Neural progenitor cell (in vitro differentiated cells): ENCODE data around the gene TTLL5. TPM values are rescaled to one million over a fixed set of nuclear protein-coding genes. Genes with fewer than 3 reads are reported as not detected.

Experiments used
- DNase-seq: peaks from one replicate; pipeline ENCODE4 v3.0.0-alpha.2; 2016; ENCODE audit warnings: low spot score
- H2AFZ ChIP-seq: fragments of 200-600 bp; sonication (generic); replicated peaks from 2 replicates; pipeline ENCODE4 v1.6.1; 2016; ENCODE audit warnings: antibody characterized with exemption
- H3F3A ChIP-seq: fragments of 200-600 bp; sonication (generic); 2 replicates; pipeline ENCODE4 v1.6.1; 2016; ENCODE audit warnings: antibody characterized with exemption, low read depth
- H3K27ac ChIP-seq: fragments of 200-600 bp; sonication (generic); 2 replicates; pipeline ENCODE4 v1.5.1; 2016; ENCODE audit warnings: mild to moderate bottlenecking
- H3K27me3 ChIP-seq: fragments of 200-600 bp; sonication (generic); 2 replicates; pipeline ENCODE4 v1.6.1; 2016; ENCODE audit warnings: mild to moderate bottlenecking, moderate library complexity
- H3K36me3 ChIP-seq: fragments of 200-600 bp; sonication (generic); 2 replicates; pipeline ENCODE4 v1.5.1; 2016
- H3K4me1 ChIP-seq: fragments of 200-600 bp; sonication (generic); 2 replicates; pipeline ENCODE4 v1.6.1; 2016; ENCODE audit warnings: mixed run types
- H3K4me2 ChIP-seq: fragments of 200-600 bp; sonication (generic); 2 replicates; pipeline ENCODE4 v1.6.1; 2016
- H3K4me3 ChIP-seq: fragments of 200-600 bp; sonication (generic); 2 replicates; pipeline ENCODE4 v1.5.1; 2016
- H3K79me2 ChIP-seq: fragments of 200-600 bp; sonication (generic); 2 replicates; pipeline ENCODE4 v1.6.1; 2016; ENCODE audit warnings: low read depth
- H3K9ac ChIP-seq: fragments of 200-600 bp; sonication (generic); 2 replicates; pipeline ENCODE4 v1.6.1; 2016
- H3K9me3 ChIP-seq: fragments of 200-600 bp; sonication (generic); 2 replicates; pipeline ENCODE4 v1.5.1; 2016; ENCODE audit warnings: low read depth
- H4K20me1 ChIP-seq: fragments of 200-600 bp; sonication (generic); 2 replicates; pipeline ENCODE4 v1.6.1; 2016; ENCODE audit warnings: low read depth
- H3K27ac Mint-ChIP-seq: 3 replicates; pipeline ENCODE4 v1.8.0; 2021; ENCODE audit warnings: mixed read lengths
- H3K27me3 Mint-ChIP-seq: 2 replicates; pipeline ENCODE4 v1.8.0; 2022; ENCODE audit warnings: low read depth, mild to moderate bottlenecking, inconsistent platforms, moderate library complexity, mixed read lengths; ENCODE audit not compliant: insufficient read depth
- H3K36me3 Mint-ChIP-seq: 3 replicates; pipeline ENCODE4 v1.8.0; 2021; ENCODE audit warnings: mixed read lengths
- H3K4me1 Mint-ChIP-seq: 3 replicates; pipeline ENCODE4 v1.8.0; 2021; ENCODE audit warnings: mixed read lengths
- H3K4me3 Mint-ChIP-seq: 3 replicates; pipeline ENCODE4 v1.8.0; 2021; ENCODE audit warnings: mild to moderate bottlenecking, moderate library complexity, mixed read lengths
- H3K9me3 Mint-ChIP-seq: 3 replicates; pipeline ENCODE4 v1.8.0; 2020; ENCODE audit warnings: mixed read lengths
- EZH2 ChIP-seq: fragments of 200-600 bp; sonication (generic); IDR thresholded peaks from 2 replicates; pipeline ENCODE4 v1.6.1; 2017; ENCODE audit warnings: antibody characterized with exemption, mild to moderate bottlenecking, moderate library complexity
- EZH2phosphoT487 ChIP-seq: fragments of 200-600 bp; sonication (generic); IDR thresholded peaks from 2 replicates; pipeline ENCODE4 v1.6.1; 2017; ENCODE audit warnings: antibody characterized with exemption
- total RNA-seq: library from RNA; depleted of rRNA; stranded (reverse); fragments of >200 nt; gene quantifications from 2 replicates; pipeline ENCODE4 v1.2.3, GENCODE V29; 2015; ENCODE audit warnings: low replicate concordance
- TF ChIP-seq, protein P1 (sequence below): fragments of 200-600 bp; sonication (generic); IDR thresholded peaks from 2 replicates; pipeline ENCODE4 v1.5.1; 2017; ENCODE audit warnings: antibody characterized with exemption, mild to moderate bottlenecking

TTLL5 gene
- total RNA-seq, 1 donor from 2014 or later: 61.4 TPM

DNA sequence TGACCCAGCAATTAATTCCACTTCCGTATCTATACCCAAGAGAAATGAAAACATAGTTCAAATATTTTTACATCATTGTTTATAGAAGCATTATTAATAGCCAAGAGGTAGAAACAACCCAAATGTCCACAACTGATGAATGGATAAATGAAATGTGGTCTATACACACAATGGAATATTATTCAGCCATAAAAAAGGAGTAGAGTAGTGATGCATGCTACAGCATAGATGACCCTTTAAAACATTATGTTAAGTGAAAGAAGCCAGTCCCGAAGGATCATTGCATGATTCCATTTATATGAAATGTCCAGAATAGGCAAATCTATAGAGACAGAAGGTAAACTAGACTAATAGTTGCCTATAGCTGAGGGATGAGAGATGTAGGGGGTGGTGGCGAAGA lies 291.4 kb downstream of the TTLL5 start:
- Histone ChIP-seq H3K27ac (no peak overlapping the region), H3K27me3 (no peaks in the 10 kb centered on the region), H3F3A (no peaks in the 10 kb centered on the region), H3K79me2 (no peaks in the 10 kb centered on the region), H3K9ac (no peak overlapping the region), H3K4me3 (no peak overlapping the region), H2AFZ (no peak overlapping the region), H3K4me1 (no peaks in the 10 kb centered on the region), H3K4me2 (no peak overlapping the region), H3K9me3 (no peaks in the 10 kb centered on the region), H3K36me3 (no peaks in the 10 kb centered on the region), H4K20me1 (no peaks in the 10 kb centered on the region)
- peaks cover 8% of the 10 kb centered on the region for H3K36me3 Mint-ChIP-seq
- H3K4me3 Mint-ChIP-seq: no peak overlapping the region
- no peak overlapping the region for H3K27ac Mint-ChIP-seq
- no peak for DNase-seq
- no peaks in the 10 kb centered on the region for H3K4me1 Mint-ChIP-seq
- H3K9me3 Mint-ChIP-seq: no peaks in the 10 kb centered on the region
- no peaks in the 10 kb centered on the region for H3K27me3 Mint-ChIP-seq
- TF ChIP-seq EZH2: no peak
- TF ChIP-seq EZH2phosphoT487: no peak
- TF ChIP-seq, protein P1, sequence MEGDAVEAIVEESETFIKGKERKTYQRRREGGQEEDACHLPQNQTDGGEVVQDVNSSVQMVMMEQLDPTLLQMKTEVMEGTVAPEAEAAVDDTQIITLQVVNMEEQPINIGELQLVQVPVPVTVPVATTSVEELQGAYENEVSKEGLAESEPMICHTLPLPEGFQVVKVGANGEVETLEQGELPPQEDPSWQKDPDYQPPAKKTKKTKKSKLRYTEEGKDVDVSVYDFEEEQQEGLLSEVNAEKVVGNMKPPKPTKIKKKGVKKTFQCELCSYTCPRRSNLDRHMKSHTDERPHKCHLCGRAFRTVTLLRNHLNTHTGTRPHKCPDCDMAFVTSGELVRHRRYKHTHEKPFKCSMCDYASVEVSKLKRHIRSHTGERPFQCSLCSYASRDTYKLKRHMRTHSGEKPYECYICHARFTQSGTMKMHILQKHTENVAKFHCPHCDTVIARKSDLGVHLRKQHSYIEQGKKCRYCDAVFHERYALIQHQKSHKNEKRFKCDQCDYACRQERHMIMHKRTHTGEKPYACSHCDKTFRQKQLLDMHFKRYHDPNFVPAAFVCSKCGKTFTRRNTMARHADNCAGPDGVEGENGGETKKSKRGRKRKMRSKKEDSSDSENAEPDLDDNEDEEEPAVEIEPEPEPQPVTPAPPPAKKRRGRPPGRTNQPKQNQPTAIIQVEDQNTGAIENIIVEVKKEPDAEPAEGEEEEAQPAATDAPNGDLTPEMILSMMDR: no peak

DNA sequence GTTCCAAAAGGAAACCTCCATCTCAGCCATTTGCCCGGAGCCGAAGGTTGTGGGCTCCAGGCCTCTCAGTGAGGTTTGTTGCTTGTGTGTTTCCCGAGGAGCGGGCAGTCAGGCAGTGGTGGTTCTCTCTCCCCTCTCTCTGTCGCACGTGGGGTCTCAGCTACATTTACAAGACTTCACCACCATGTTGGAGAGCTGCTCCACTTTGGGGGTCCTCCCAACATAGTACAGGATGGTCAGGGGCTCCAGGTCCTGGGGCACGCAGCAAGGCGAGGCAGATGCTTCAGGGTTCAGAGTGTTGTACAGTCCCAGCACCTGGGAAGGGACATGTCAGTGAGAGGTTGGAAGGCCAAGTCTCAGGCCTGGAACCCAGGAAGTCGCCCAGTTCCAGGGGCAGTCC lies 298.0 kb downstream of the TTLL5 start:
- H3K4me1 ChIP-seq: no peaks in the 10 kb centered on the region
- no peaks in the 10 kb centered on the region for H4K20me1 ChIP-seq
- H3K79me2 ChIP-seq: no peaks in the 10 kb centered on the region
- Mint-ChIP-seq H3K4me1 (no peaks in the 10 kb centered on the region), H3K27me3 (peaks cover 3% of the 10 kb centered on the region), H3K4me3 (no peak overlapping the region), H3K27ac (no peak overlapping the region), H3K36me3 (peaks cover 18% of the 10 kb centered on the region), H3K9me3 (no peaks in the 10 kb centered on the region)
- H3K4me2 ChIP-seq: no peak overlapping the region
- no peaks in the 10 kb centered on the region for H3K9me3 ChIP-seq
- H3K9ac ChIP-seq: no peak overlapping the region
- DNase-seq: no peak
- no peaks in the 10 kb centered on the region for H3F3A ChIP-seq
- H3K4me3 ChIP-seq: no peak overlapping the region
- H3K36me3 ChIP-seq: no peaks in the 10 kb centered on the region
- H3K27ac ChIP-seq: no peak overlapping the region
- H3K27me3 ChIP-seq: no peaks in the 10 kb centered on the region
- no peak overlapping the region for H2AFZ ChIP-seq
- TF ChIP-seq EZH2phosphoT487 (no peak), EZH2 (no peak)
- TF ChIP-seq, protein P1: no peak

DNA sequence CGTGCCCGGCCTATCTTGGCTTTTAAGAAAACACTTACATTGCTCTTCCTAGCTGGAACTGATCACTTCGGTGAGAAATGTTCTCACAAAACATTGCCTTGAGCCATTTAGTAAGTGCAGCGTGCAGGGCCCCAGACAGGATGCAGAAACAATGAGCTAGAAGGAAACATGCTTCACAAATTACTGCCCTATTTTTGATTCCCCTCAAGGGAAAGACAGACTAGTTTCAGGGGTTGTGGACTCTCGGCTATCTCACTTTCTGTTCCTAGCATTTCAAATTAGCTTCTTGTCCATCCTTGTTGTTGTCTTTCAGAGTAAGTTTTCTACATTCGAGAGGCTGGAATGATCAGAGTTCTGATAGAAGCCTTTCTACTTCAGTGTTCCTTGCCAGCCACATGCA lies 299.2 kb downstream of the TTLL5 start:
- Histone ChIP-seq H3K9ac (no peak overlapping the region), H3K4me2 (no peak overlapping the region), H3F3A (no peaks in the 10 kb centered on the region), H3K4me3 (no peak overlapping the region), H3K27me3 (no peaks in the 10 kb centered on the region), H3K36me3 (no peaks in the 10 kb centered on the region), H3K4me1 (no peaks in the 10 kb centered on the region), H3K79me2 (no peaks in the 10 kb centered on the region), H4K20me1 (no peaks in the 10 kb centered on the region), H3K9me3 (no peaks in the 10 kb centered on the region), H2AFZ (no peak overlapping the region), H3K27ac (no peak overlapping the region)
- Mint-ChIP-seq H3K4me1 (no peaks in the 10 kb centered on the region), H3K4me3 (no peak overlapping the region), H3K36me3 (peaks cover 14% of the 10 kb centered on the region), H3K9me3 (no peaks in the 10 kb centered on the region), H3K27ac (no peak overlapping the region), H3K27me3 (peaks cover 3% of the 10 kb centered on the region)
- TF ChIP-seq, protein P1: no peak
- no peak for TF ChIP-seq EZH2phosphoT487
- TF ChIP-seq EZH2: no peak
- DNase-seq: no peak

DNA sequence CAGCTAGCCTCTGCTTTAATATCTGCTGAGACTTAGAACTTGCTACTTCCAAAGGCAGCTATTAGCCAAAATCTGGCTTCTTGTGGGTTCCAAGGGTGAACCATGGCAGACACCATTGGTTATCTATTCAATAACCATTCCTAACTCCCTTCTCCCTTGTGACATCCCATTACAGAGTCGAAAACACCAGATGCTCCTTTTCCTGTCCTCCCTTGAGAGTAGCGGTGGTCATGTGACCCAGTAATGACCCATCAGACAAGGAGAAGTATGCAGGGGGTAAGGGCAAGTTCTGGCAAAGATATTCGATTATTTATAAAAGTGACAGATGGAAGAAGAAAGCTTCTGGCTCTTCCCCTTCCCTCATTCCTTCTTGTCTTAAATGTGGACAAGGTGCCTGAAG lies 300.6 kb downstream of the TTLL5 start:
- no peak for DNase-seq
- no peaks in the 10 kb centered on the region for H3K27me3 ChIP-seq
- H3K4me1 ChIP-seq: no peaks in the 10 kb centered on the region
- H3K9ac ChIP-seq: no peak overlapping the region
- Mint-ChIP-seq H3K27ac (no peak overlapping the region), H3K4me3 (no peak overlapping the region), H3K4me1 (no peaks in the 10 kb centered on the region), H3K9me3 (no peaks in the 10 kb centered on the region), H3K27me3 (peaks cover 3% of the 10 kb centered on the region), H3K36me3 (peaks cover 19% of the 10 kb centered on the region)
- no peak overlapping the region for H3K4me3 ChIP-seq
- no peaks in the 10 kb centered on the region for H4K20me1 ChIP-seq
- no peaks in the 10 kb centered on the region for H3K36me3 ChIP-seq
- no peak overlapping the region for H2AFZ ChIP-seq
- no peak overlapping the region for H3K27ac ChIP-seq
- no peaks in the 10 kb centered on the region for H3K79me2 ChIP-seq
- H3K9me3 ChIP-seq: no peaks in the 10 kb centered on the region
- TF ChIP-seq EZH2 (no peak), EZH2phosphoT487 (no peak)
- TF ChIP-seq, protein P1: no peak
- H3F3A ChIP-seq: no peaks in the 10 kb centered on the region
- H3K4me2 ChIP-seq: no peak overlapping the region
